ENCODE results near the gene CAMTA1. TPM values are rescaled to one million over a fixed set of nuclear protein-coding genes. Genes with fewer than 3 reads are reported as not detected.

CAMTA1 gene
- total RNA-seq, 1 experiment from 2014 or later, result 85.2 TPM

DNA sequence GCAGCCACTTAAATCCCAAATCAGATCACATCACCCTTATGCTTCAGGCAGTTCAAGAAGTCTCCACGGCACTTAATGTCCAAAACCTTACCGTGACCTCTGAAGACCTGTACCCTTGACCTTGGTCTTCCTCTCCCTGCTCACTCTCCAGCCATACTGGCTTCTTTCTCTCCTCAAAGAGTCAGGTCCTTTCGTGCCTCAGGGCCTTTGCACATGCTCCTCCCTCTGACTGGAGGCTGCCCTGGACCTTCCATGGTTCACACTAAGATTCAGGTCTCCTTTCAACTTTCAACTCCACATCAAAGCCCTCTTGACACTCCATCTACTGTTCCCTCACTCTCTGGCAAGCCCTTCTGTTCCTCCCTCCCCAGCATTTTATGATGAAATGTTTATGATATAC, 695.9 kb downstream of the CAMTA1 start:
- Histone ChIP-seq H3K27me3 (replicated peaks; ENCODE audit: insufficient read depth, low read depth, low read length, poor library complexity) (no peaks in the 10 kb centered on the region), H3K9me3 (ENCODE audit: low read depth, low read length, poor library complexity, severe bottlenecking) (no peaks in the 10 kb centered on the region), H3K4me3 (ENCODE audit: low read depth, low read length, poor library complexity, severe bottlenecking) (no peak overlapping the region), H3K36me3 (ENCODE audit: insufficient read depth, low read length, poor library complexity, severe bottlenecking) (no peaks in the 10 kb centered on the region), H3K27ac (ENCODE audit: low read depth, low read length, poor library complexity, severe bottlenecking) (no peak overlapping the region), H3K4me1 (ENCODE audit: insufficient read depth, low read length, poor library complexity, severe bottlenecking) (peaks cover 32% of the 10 kb centered on the region)
- CTCF ChIA-PET, result no interaction called here
- intact Hi-C loops (cut with micrococcal nuclease; ENCODE audit: unreplicated experiment), result no loop called here
- POLR2A ChIA-PET (ENCODE audit: low non-redundant PET), result no interaction called here
- TF ChIP-seq, protein P1, sequence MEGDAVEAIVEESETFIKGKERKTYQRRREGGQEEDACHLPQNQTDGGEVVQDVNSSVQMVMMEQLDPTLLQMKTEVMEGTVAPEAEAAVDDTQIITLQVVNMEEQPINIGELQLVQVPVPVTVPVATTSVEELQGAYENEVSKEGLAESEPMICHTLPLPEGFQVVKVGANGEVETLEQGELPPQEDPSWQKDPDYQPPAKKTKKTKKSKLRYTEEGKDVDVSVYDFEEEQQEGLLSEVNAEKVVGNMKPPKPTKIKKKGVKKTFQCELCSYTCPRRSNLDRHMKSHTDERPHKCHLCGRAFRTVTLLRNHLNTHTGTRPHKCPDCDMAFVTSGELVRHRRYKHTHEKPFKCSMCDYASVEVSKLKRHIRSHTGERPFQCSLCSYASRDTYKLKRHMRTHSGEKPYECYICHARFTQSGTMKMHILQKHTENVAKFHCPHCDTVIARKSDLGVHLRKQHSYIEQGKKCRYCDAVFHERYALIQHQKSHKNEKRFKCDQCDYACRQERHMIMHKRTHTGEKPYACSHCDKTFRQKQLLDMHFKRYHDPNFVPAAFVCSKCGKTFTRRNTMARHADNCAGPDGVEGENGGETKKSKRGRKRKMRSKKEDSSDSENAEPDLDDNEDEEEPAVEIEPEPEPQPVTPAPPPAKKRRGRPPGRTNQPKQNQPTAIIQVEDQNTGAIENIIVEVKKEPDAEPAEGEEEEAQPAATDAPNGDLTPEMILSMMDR (conservative IDR thresholded peaks at IDR 0.05; ENCODE audit: low read depth, low read length), result no peak
- no peak for TF ChIP-seq EZH2 (IDR thresholded peaks at IDR 0.05; ENCODE audit: borderline replicate concordance, low read depth, low read length, poor library complexity, severe bottlenecking)
- no peak for DNase-seq (ENCODE audit: low spot score)
- no TSS peak for BruUV-seq (replicated peaks)

DNA sequence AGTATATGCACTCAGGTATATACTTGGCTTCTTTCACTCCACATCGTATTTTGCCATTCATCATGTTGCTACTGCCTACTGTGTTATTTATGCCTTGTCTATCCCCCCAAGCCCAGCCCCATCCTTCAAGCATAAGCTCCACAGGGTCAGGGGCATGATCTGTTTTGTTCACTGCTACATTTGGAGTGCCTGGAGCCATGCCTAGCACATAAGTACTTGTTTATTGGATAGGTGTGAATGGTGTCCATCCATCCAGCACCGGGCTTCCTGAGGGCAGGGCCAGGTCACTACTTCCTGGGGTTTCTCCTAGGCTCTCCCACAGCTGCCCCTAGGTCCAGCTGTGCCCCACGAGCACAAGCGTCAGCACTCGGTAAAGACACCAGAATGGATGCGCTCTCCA, 696.8 kb downstream of the CAMTA1 start:
- H3K27ac ChIP-seq (ENCODE audit: low read depth, low read length, poor library complexity, severe bottlenecking), result no peak overlapping the region
- POLR2A ChIA-PET (ENCODE audit: low non-redundant PET), result no interaction called here
- BruUV-seq (replicated peaks), result no TSS peak
- no peak overlapping the region for H3K4me3 ChIP-seq (ENCODE audit: low read depth, low read length, poor library complexity, severe bottlenecking)
- CTCF ChIA-PET, result no interaction called here
- no peak for DNase-seq (ENCODE audit: low spot score)
- H3K9me3 ChIP-seq (ENCODE audit: low read depth, low read length, poor library complexity, severe bottlenecking), result no peaks in the 10 kb centered on the region
- no peaks in the 10 kb centered on the region for H3K27me3 ChIP-seq (replicated peaks; ENCODE audit: insufficient read depth, low read depth, low read length, poor library complexity)
- TF ChIP-seq, protein P1 (conservative IDR thresholded peaks at IDR 0.05; ENCODE audit: low read depth, low read length), result no peak
- TF ChIP-seq EZH2 (IDR thresholded peaks at IDR 0.05; ENCODE audit: borderline replicate concordance, low read depth, low read length, poor library complexity, severe bottlenecking), result no peak
- no peaks in the 10 kb centered on the region for H3K36me3 ChIP-seq (ENCODE audit: insufficient read depth, low read length, poor library complexity, severe bottlenecking)
- H3K4me1 ChIP-seq (ENCODE audit: insufficient read depth, low read length, poor library complexity, severe bottlenecking), result peaks cover 28% of the 10 kb centered on the region
- intact Hi-C loops (cut with micrococcal nuclease; ENCODE audit: unreplicated experiment), result no loop called here

DNA sequence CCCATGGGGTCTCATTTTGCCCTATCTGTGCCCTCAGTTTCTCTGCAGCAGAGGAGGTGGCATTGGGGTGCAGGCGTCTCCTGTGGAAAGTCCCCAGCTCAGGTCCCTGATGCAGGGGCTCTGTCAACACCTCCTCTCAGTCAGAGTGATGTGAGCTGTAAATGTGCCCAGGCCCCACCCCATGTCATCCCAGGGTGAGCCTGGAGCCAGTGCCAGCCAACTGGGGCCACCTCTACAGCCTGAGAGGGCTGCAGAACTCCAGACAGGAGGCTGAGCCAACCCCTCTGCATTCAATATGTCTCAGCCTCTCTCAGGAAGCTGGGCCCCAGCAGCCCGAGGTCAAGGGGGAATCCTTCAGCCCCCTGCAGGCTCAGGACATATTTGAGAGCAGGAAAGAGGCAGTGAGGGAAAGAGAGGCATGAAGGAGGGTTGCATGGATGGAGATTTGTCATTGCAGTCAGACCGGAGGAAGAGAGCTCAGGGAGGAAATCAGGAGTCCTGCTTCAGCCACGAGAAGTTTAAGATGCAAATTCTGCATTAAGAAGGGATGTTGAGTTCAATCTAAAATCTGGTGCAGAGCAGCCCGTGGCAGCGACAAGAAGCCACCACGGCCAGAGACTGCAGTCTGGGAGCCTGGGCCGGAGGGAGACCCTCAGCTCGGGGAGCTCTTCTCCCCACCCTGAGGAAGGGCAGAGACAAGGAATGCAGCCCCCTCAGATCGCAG, 697.7 kb downstream of the CAMTA1 start:
- no peak for DNase-seq (ENCODE audit: low spot score)
- ChIA-PET POLR2A (ENCODE audit: low non-redundant PET) (no interaction called here), CTCF (no interaction called here)
- Histone ChIP-seq H3K4me1 (ENCODE audit: insufficient read depth, low read length, poor library complexity, severe bottlenecking) (peaks cover 19% of the 10 kb centered on the region), H3K27ac (ENCODE audit: low read depth, low read length, poor library complexity, severe bottlenecking) (no peak overlapping the region), H3K36me3 (ENCODE audit: insufficient read depth, low read length, poor library complexity, severe bottlenecking) (no peaks in the 10 kb centered on the region), H3K9me3 (ENCODE audit: low read depth, low read length, poor library complexity, severe bottlenecking) (no peaks in the 10 kb centered on the region), H3K27me3 (replicated peaks; ENCODE audit: insufficient read depth, low read depth, low read length, poor library complexity) (no peaks in the 10 kb centered on the region), H3K4me3 (ENCODE audit: low read depth, low read length, poor library complexity, severe bottlenecking) (no peak overlapping the region)
- BruUV-seq (replicated peaks), result no TSS peak
- no peak for TF ChIP-seq EZH2 (IDR thresholded peaks at IDR 0.05; ENCODE audit: borderline replicate concordance, low read depth, low read length, poor library complexity, severe bottlenecking)
- intact Hi-C loops (cut with micrococcal nuclease; ENCODE audit: unreplicated experiment), result no loop called here

All from A673 (cell line).